HuH-7 (cell line): ENCODE results near the gene MAN2B2.

Experiments
- DNase-seq: peaks from one replicate; pipeline ENCODE4 v3.0.0; 2011; ENCODE audit warnings: low spot score

The MAN2B2 gene

DNA sequence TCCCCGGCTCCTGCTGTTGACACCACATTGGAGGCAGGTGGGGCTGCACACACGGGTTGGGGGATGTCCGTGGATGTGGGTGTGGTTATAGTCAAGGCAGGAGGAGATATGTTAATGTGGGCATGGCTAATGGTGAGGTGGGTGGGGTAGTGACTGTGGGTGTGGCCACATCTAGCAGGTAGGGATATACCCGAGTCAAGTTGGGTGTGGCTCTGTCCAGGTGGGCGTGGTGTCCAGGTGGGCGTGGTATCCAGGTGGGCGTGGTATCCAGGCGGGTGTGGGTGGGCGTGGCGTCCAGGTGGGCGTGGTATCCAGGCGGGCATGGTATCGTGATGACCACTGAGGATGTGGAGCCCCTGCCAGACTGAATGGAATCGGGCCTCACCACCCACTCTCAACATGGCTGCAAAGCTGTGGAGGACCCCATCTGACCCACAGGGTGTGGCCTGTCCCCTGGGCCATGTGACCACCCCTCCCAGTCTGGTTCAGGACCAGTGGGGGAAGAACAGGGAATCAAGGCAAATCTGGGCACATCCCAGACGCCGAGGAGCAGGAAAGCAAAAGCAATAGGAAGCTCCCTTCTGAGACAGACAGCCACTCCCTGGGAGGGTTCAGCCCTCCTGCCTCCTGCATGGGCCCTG lies 21.0 kb downstream of the MAN2B2 start:
- DNase-seq = no peak

DNA sequence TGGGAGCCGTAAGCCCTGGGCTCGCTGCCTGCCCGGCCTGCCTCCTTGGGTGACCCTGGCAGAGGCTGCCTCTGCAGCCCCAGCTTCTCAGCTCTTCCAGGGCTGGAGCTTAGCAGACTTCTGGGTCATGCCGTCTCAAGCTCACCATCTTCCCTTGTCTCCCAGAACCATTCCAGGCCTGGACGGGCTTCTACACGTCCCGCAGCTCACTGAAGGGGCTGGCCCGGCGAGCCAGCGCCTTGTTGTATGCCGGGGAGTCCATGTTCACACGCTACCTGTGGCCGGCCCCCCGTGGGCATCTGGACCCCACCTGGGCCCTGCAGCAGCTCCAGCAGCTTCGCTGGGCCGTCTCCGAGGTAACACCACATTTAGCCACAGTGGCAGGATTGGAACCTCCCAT lies 22.0 kb downstream of the MAN2B2 start:
- DNase-seq = no peak

DNA sequence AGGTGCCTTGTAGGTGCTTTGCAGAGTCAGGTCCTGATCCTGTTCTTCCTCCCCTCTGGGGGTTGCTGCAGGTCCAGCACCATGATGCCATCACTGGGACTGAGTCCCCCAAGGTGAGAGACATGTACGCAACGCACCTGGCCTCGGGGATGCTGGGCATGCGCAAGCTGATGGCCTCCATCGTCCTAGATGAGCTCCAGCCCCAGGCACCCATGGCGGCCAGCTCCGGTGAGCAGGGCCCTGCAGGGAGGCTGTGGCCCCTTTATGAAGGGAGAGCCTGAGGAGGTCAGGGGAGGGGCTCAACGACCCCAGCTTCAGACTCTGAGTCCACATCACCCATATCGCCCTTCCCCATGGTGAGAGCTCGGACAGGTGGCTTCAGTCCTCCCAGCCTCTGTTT lies 23.1 kb downstream of the MAN2B2 start:
- no peak for DNase-seq

DNA sequence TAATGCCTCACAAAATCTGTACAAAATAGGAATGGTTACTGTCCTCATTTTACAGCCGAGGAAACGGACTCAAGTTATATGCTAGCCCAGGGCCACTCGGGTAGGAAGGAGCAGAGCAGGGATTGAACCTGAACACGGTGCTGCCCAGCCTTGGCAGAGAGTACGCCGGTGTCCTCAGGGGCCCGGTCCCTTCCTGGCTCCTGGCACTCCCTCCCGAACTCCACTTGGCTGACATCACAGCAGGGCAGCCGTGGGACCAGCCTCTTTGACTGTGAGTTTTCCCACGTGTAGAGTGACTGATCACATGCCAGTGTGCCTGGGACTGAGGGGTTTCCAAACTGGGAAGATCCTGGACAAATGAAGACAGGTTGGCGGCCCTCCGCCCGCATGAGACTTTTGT lies 23.7 kb downstream of the MAN2B2 start:
- DNase-seq = no peak

DNA sequence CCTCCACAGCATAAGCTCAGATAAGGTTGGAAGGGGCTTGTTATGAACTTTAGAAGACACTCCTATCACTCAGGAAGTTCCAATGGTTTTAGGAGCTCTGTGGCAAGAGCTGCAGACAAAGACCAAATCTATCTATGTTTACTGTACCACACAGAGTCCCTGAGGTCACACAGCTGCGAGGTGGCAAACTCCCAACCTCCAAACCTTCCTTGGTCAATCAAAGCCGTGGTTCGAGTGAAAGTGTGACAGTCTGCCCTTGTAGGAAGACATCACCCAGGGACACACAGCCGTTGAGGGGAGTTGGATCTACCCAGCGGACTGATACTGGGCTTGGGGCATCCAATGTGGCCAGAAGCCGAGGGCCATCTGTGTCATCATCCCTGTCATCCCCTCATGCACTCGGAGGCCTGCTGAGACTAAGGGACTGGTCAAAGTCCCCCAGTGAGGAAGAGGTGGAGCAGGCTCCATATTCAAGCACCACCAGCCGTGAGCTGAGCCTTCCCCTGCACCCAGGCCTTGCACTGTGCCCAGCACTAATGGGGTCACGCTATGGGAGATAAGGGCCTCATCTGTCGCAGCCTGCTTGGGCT lies 26.8 kb downstream of the MAN2B2 start:
- no peak for DNase-seq

DNA sequence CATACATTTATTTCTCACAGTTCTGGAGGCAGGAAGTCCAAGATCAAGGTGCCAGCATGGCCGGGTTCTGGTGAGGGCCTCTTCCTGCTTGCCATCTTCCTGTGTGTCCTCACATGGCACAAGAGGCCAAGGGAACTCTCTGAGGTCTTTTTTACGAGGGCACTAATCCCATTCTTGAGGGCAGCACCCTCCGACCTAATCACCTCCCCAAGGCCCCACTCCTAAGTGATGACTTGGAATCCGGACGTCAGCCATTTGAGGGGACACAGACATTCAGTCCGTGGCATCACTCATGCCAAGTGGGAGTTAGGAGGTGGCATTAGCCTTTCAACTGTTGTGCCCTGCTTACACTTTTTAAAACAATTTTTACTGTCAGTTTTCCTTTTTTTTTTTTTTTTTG lies 27.3 kb downstream of the MAN2B2 start:
- no peak for DNase-seq

DNA sequence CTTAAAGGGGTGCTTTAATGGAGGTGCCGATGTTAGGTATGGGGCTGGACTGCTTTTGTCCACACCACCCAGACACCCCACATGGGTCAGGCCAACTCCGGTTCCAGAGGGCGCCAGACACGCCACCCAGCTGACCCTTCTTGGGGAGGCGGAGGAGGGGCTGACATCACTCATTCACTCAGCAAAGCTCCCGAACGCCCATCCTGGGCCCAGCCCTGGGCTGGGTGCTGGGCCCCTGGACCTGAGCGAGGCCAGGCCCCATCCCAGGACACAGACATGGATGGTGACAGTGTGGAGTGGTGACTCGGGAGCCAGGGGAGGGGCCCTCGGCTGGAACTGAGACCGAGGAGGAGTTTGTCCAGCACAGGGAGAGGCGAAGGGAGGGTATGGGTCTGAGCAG lies 28.1 kb downstream of the MAN2B2 start:
- no peak for DNase-seq

DNA sequence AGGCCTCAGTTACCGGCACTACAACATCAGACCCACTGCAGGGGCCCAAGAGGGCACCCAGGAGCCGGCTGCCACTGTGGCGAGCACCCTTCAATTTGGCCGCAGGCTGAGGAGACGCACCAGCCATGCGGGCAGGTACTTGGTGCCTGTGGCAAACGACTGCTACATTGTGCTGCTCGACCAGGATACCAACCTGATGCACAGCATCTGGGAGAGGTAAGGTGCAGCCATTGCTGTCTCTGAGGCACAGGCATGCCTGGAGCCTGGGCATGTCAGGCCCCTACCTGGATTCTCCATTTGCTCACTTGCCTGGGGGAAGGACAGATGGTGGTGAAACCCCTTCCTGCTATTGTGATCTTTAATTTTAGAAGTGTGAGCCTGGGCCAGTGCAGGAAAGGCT lies 30.1 kb downstream of the MAN2B2 start:
- DNase-seq = no peak

DNA sequence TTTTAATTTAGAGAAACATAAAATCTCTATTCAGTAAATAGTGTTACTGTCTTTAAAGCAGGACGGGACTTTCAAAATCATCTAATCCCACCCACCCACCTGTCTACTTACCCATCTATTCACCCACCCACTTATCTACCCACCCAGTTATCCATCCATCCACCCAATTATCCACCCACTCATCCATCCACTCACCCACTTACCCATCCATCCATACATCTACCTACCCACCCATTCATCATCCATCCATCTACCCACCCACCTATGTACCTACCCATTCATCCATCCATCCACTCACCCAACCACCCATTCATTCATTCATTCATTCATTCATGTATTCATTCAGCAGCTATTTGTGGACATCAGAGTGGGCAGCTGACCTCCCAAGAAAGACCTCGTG lies 30.6 kb downstream of the MAN2B2 start:
- DNase-seq = no peak

DNA sequence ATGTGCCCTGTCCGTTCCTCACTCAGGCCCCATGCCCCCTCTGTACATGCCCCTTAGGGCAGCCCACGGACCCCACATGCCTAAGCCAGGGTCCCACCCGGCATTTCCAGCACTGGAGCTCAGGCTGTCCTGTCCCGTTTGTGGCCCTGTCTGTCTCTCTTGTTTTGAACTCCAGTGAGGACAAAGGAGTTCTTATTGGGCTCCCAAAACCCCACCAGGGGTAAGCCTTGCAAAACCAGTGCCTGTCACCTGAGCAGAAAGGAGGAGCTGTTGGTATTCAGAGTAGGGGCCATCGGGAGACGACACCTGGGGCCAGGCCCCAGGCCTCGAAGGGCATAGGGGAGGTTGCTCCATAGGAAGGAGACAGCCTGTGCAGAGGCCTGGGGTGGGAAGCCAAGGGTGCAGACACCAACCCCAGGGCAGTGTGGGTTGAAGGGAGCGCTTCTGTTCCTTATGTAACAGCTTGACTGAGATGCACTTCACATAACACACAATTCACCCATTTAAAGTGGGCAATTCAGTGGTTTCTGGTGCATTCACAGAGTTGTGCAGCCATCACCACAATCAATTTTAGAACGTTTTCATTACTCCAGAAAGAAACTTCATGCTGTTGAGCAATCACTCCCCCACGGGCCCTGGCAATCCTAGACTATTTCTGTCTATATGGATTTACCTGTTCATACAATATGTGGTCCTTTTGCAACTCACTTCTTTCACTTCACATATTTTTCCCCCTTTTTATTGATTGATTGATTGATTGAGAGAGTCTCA lies 31.7 kb downstream of the MAN2B2 start:
- DNase-seq = no peak

DNA sequence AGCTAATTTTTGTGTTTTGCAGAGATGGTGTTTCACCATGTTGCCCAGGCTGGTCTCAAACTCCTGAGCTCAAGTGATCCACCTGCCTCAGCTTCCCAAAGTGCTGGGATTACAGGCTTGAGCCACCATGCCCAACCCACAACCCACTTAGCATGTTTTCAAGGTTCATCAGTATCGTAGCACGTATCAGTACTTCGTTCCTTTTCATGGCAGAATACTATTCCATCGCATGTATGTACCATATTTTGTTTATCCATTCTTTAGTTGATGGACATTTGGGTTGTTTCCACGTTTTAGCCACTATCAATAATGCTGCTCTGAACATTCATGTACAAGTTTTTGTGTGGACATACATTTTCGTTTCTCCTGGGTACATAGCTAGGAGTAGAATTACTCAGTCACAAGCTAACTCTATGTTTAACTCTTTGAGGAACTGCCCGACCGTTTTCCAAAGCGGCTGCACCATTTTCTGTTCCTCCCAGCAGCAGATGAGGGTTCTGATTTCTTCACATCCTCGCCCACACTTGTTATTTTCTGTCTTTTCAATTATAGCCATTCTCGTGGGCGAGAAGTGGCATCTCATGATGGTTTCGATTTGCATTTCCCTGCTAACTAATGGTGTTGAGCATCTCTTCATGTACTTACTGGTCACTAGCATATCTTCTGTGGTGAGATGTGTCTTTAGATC lies 32.5 kb downstream of the MAN2B2 start:
- no peak for DNase-seq

DNA sequence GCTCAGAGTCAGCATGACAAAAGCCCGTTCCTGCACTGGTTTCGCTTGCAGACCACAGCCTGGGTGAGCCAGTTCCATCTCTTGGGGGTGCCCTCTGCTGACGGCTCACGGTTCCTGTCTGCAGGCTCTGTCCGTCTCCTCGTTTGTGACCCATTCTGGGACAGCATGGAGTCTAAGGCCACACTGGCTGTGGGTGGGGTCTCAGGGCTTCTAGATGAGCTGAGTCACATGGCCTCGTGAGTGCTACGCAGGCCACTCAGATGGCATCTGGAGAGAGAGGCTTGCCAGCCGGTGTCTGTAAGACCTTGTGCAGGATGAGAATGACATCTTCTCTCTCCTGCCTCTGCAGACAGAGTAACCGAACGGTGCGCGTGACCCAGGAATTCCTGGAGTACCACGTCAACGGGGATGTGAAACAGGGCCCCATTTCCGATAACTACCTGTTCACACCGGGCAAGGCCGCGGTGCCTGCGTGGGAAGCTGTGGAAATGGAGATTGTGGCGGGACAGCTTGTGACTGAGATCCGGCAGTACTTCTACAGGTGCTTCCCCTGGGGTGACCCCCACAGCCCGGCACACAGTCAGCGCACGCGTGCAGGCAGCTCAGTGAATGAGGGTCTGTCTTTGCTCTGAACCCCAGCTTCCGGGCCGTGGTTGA lies 33.9 kb downstream of the MAN2B2 start:
- no peak for DNase-seq

DNA sequence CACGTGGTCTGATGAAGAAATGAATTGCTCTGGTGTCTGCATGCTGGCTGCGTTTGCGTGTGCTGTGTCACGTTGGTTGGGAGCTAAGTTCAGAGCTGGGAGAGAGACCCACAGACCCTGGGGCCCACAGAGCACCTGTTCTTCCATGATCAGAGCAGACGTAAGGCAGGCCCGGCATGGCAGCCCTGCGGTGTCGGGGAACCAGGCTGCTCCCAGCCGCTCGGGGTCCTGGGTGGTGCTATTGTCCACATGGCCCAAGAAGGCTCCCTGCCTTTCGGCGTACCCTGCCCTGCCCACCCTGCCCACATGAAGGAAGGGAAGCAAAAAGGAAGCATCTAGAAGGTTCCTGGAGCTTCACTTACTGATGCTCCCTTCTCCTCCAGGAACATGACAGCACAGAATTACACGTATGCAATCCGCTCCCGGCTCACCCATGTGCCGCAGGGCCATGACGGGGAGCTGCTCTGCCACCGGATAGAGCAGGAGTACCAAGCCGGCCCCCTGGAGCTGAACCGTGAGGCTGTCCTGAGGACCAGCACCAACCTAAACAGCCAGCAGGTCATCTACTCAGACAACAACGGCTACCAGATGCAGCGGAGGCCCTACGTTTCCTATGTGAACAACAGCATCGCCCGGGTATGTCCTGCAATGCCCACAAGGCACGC lies 34.6 kb downstream of the MAN2B2 start:
- no peak for DNase-seq

DNA sequence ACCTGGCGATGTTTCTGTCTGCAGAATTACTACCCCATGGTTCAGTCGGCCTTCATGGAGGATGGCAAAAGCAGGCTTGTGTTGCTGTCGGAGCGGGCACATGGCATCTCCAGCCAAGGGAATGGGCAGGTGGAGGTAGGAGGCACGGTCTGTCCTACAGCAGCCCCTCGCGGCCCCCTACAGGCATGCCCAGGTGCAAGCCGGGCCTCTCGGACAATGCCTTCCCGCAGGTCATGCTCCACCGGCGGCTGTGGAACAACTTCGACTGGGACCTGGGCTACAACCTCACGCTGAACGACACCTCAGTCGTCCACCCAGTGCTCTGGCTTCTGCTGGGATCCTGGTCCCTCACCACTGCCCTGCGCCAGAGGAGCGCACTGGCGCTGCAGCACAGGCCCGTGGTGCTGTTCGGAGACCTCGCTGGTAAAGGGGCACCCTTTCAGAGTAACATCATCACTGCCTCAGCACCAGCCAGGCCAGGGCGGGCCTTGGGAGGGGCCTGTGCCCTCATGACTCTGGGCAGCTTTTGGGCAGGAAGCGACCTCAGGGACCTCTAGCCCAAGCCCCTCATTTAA lies 36.0 kb downstream of the MAN2B2 start:
- no peak for DNase-seq

DNA sequence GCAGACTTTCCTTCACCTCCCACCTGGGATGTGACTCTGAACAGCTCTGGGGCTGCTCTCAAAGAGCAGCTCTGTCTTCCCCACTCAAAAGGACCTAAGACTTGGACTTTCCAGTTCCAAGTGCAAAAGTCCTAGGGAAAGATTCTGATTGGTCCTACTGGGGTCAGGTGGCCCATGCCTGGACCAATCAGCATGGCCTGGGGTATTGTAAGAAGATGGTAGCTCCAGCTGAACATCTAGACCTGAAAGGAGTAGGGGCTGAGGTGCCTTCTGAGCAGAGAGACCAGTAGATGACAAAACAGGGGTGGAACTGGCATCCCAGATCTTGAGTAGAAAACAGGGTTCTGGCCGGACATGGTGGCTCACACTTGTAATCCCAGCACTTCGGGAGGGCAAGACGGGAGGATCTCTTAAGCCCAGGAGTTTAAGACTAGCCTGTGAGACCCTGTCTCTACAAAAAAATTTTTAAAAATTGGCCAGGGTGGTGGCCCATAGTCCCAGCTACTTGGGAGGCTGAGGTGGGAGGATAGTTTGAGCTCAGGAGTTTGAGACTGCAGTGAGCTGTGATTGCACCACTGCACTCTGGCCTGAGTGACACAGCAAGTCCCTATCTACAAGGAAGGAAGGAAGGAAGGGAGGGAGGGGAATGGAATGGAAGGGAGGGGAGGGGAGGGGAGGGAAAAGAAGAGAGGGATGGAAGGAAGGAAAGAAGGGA lies 38.1 kb downstream of the MAN2B2 start:
- DNase-seq = no peak

DNA sequence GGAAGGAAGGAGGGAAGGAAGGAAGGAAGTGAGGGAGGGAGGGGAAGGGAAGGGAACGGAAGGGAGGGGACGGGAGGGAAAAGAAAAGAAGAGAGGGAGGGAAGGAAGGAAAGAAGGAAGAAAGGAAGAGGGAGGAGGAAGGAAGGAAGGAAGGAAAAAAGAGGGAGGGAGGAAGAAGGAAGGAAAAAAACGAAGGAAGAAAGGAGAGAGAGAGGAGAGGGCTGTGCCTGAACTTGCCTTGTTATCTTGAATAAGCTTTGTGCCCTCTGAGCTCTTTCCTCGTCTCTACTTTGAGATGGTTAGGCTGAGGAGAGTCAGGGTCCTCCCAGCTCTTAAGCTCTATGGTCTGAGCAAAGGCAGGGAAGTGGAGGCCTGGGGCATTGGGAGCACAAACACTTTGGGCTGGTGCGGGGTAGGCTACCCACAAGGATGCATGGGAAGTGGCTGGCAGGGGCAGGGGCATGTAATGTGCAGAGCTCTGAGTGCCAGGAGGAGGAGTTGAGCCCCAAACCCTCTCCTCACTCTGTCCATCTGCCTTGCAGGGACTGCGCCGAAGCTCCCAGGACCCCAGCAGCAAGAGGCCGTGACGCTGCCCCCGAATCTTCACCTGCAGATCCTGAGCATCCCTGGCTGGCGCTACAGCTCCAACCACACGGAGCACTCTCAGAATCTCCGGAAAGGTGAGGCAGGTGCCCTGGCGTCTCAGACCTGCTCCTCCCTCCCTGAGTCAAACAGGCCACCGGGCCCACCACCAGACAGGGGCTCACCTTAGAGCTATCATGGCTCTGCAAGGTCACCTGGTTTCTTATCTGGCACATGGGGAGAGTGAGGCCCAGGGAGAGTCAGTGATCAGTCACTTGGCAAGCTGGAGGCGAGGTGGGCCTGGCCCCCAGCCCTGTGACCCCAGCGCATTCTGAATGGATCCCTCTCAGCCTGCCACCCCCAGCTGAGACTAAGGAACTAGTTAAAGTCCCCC lies 39.0 kb downstream of the MAN2B2 start:
- DNase-seq = no peak

DNA sequence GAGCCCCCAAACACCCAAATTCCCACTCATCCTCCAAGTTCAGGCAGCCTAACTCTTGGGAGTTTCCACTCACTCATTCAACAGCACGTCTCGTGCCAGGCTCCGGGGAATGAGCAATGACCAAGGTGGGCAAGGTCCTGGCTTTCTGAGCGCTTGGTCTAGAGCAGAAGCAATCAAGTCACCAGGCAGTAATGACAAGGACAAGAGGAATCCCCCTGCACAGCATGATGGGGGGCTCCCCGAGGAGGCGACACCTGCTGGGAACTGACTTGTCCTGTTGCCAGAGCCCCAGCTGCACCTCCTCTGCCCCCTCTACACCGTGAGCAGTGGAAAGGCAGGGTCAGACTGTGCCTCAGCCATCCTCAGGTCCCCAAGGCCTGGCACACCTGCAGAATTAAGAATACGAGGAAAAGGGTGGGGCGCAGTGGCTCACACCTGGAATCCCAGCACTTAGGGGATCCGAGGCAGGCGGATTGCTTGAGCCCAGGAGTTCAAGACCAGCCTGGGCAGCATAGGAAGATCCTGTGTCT lies 39.8 kb downstream of the MAN2B2 start:
- DNase-seq = no peak

DNA sequence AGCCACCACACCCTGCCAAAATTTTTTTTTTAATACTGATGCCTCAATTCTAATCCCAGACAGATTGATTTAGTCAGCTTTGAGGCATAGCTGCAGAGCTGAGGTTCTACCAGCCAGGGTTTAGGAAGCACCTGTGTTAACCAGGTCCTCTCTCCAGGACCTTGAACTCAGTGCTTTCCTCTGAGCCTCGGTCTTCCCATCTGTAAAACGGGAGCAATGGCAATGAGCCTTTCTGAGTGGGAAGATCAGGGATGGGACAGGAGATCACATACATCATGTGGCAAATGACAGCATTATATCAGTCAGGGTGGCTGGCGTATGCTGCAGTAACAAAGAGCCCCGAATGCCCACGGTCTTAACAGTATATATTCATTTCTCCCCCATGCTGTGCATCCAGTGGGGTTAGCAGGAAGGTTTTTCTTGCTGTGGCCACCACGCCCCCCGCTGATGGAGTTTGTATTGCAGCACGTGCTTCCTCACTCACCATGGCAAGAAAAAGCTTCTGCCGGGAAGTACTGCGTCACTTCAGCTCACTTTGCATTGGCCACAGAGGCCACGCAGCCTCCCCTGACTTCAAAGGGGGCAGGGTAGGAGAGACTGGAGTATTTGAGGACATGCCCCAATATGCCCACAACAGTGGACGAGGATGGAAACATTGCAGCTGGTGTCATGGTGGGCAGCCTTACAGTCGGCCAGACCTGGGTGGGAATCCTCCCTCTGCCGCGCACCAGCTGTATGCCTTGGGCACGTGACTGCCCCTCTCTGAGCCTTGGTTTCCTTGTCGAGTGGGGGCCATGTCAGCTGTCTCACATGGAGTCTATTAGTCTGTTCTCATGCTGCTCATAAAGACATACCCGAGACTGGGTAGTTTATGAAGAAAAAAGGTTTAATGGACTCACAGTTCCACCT lies 41.4 kb downstream of the MAN2B2 start:
- no peak for DNase-seq
